HG03565 (cell line): ENCODE data around the gene MKRN3.
"Not testable (repeated sequence)": the region's sequence is repeated elsewhere in the genome, so short reads cannot be mapped to it uniquely, and the experiment has no call there.

ENCODE experiments used
- ATAC-seq: cut with Tn5 transposase; IDR thresholded peaks from one replicate; pipeline ENCODE4 v1.9.1; 2021; ENCODE audit warnings: mild to moderate bottlenecking, moderate library complexity; ENCODE audit not compliant: unreplicated experiment

Gene MKRN3

GRCh38 chr15:23588268-23588667, 22.8 kb downstream of the MKRN3 start:
- ATAC-seq: no peak

GRCh38 chr15:23589012-23589411, 23.5 kb downstream of the MKRN3 start:
- no peak for ATAC-seq

- ATAC-seq: no peak
These were observed 28.8 kb downstream of the MKRN3 start for GRCh38 chr15:23594252-23594770.

- no peak for ATAC-seq
These were observed 29.9 kb downstream of the MKRN3 start for GRCh38 chr15:23595368-23595767.

GRCh38 chr15:23596736-23597135, 31.3 kb downstream of the MKRN3 start:
- no peak for ATAC-seq

GRCh38 chr15:23597278-23597677, 31.8 kb downstream of the MKRN3 start:
- ATAC-seq: not testable (repeated sequence)

- ATAC-seq: no peak
These were observed 33.6 kb downstream of the MKRN3 start for GRCh38 chr15:23599053-23599452.

GRCh38 chr15:23602124-23602523, 36.6 kb downstream of the MKRN3 start:
- ATAC-seq: no peak

- no peak for ATAC-seq
These were observed 40.8 kb downstream of the MKRN3 start for GRCh38 chr15:23606226-23606625.

GRCh38 chr15:23616536-23616935, 51.1 kb downstream of the MKRN3 start:
- no peak for ATAC-seq
